Large intestine (tissue), 3 donors: ENCODE data around the gene PRDX3. TPM values are rescaled to one million over a fixed set of nuclear protein-coding genes. Genes with fewer than 3 reads are reported as not detected.
"Not testable (repeated sequence)": the region's sequence is repeated elsewhere in the genome, so short reads cannot be mapped to it uniquely, and the experiment has no call there.

Source experiments
- DNase-seq, 2 donors: peaks; one replicate each; pipeline versions ENCODE4 v3.0.0 to v3.0.0-alpha.2; 2013
- H3K27ac ChIP-seq: one replicate; pipeline ENCODE4 v1.5.1; 2013; ENCODE audit warnings: low read length
- H3K27me3 ChIP-seq: 2 replicates; pipeline ENCODE4 v1.6.1; 2013; ENCODE audit warnings: low read length; ENCODE audit not compliant: control insufficient read depth, insufficient read depth
- H3K36me3 ChIP-seq: 2 replicates; pipeline ENCODE4 v1.6.1; 2013; ENCODE audit warnings: low read length; ENCODE audit not compliant: control insufficient read depth, insufficient read depth
- H3K4me1 ChIP-seq: one replicate; pipeline ENCODE4 v1.6.1; 2013; ENCODE audit warnings: low read length; ENCODE audit not compliant: control insufficient read depth, insufficient read depth
- H3K4me3 ChIP-seq: one replicate; pipeline ENCODE4 v1.5.1; 2013; ENCODE audit warnings: low read length
- H3K9me3 ChIP-seq: one replicate; pipeline ENCODE4 v1.6.1; 2013; ENCODE audit warnings: mild to moderate bottlenecking, low read depth, low read length, moderate library complexity; ENCODE audit not compliant: control insufficient read depth
- WGBS: methylation state at CpG from one replicate; pipeline ENCODE4 v1.1.5; 2013; ENCODE audit warnings: low lambda C conversion rate; ENCODE audit not compliant: insufficient coverage; 5-methylcytosine and 5-hydroxymethylcytosine counted together
- polyA plus RNA-seq: library from polyadenylated mRNA; unstranded; fragments of 120-200 nt; gene quantifications from one replicate; pipeline ENCODE4 v1.2.1, GENCODE V29; 2013

The PRDX3 gene
- polyA plus RNA-seq, 1 donor = 194 TPM

DNA sequence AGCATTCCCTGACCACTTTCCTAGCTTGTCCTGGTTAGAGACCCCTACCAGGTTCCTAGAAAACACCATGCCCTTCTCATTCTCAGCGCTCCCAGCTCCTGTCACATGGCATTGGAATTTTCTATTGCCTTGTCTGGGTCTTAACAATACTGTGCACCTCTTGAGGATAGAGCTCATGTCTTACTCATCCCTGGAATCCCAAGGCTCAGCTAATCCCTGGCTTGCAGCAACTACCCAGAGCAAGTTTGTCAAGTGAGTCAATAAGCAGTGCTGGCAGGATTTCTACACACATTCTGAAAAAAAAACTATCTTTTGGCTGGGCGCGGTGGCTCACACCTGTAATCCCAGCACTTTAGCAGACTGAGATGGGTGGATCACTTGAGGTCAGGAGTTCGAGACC, 11.7 kb upstream of the PRDX3 start:
- H3K4me3 ChIP-seq = no peak overlapping the region
- WGBS = no CpG with 5 or more reads among the region's 4 CpGs
- no peaks in the 10 kb centered on the region for H3K9me3 ChIP-seq
- no peaks in the 10 kb centered on the region for H3K27me3 ChIP-seq
- H3K4me1 ChIP-seq = no peaks in the 10 kb centered on the region
- H3K36me3 ChIP-seq = no peaks in the 10 kb centered on the region
- no peak overlapping the region for H3K27ac ChIP-seq
- no peak for DNase-seq

- no peak for DNase-seq
- no CpG with 5 or more reads among the region's 3 CpGs for WGBS
- Histone ChIP-seq H3K36me3 (no peaks in the 10 kb centered on the region), H3K27me3 (no peaks in the 10 kb centered on the region), H3K27ac (no peak overlapping the region), H3K9me3 (no peaks in the 10 kb centered on the region), H3K4me3 (no peak overlapping the region), H3K4me1 (no peaks in the 10 kb centered on the region)
Observed at GRCh38 chr10:119189811-119190282, 11.2 kb upstream of the PRDX3 start.

- Histone ChIP-seq H3K9me3 (no peaks in the 10 kb centered on the region), H3K27ac (no peak overlapping the region), H3K4me1 (no peaks in the 10 kb centered on the region), H3K36me3 (no peaks in the 10 kb centered on the region), H3K27me3 (no peaks in the 10 kb centered on the region), H3K4me3 (no peak overlapping the region)
- no CpG with 5 or more reads among the region's 9 CpGs for WGBS
- DNase-seq = peak in 1 of 2 donors; percentile 55
Observed at GRCh38 chr10:119183664-119184412, 5.2 kb upstream of the PRDX3 start.

- H3K4me3 ChIP-seq, H3K9me3 ChIP-seq, H3K27ac ChIP-seq, DNase-seq, H3K4me1 ChIP-seq, H3K36me3 ChIP-seq, H3K27me3 ChIP-seq: not testable (repeated sequence)
- WGBS = no CpG with 5 or more reads among the region's 7 CpGs
Observed at GRCh38 chr10:119180850-119181400, 2.3 kb upstream of the PRDX3 start.

DNA sequence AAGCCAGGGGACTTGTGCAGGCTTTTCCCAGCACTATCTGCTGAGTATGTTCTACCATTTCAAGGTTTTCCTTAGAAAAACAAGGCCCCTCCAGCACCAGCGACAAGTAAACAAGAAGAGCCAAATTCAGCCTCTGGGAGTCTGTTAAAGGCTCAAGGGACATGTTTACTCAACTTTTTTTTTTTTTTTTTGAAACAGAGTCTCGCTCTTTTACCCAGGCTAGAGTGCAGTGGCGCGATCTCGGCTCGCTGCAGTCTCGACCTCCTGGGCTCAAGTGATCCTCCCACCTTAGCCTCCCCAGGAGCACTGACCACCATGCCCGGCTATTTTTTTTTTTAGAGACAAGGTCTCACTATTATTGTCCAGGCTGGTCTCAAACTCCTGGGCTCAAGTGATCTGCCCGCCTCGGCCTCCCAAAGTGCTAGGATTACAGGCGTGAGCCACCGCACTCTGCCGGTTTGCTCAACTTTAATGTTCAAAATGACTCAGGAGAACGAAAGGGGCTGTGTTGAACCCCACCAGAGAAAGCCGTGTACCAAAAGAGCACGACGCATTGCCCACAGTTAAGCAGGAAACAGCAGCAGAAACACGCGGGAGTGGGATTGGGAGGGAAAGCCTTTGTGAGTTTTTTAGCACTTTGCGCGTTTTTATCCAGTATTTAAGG, 772 bp downstream of the PRDX3 start:
- Histone ChIP-seq H3K9me3 (no peaks in the 10 kb centered on the region), H3K4me1 (peaks cover 2% of the 10 kb centered on the region), H3K4me3 (peak overlapping the region; percentile 85), H3K27ac (peak overlapping the region; percentile 85), H3K36me3 (peaks cover 22% of the 10 kb centered on the region), H3K27me3 (no peaks in the 10 kb centered on the region)
- peak in 1 of 2 donors; percentile 13 for DNase-seq
- no CpG with 5 or more reads among the region's 21 CpGs for WGBS

DNA sequence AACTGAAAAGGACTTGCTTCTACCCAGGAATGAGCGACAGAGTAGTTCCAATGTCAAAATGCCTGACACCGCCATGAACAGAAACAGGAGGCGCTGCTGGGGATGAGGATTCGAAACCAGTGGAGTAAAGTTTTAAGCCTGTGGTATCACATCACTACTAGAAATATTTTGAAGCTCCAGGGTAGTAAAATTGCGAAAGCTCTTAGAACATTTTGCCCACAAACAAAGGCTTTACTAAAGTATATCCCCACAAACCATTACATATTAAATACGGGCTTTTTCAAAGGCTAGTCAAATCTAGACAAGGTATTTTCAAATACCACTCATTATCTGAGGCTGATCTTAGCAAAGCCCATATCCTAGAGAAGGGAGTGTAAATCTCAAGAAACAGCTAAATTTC, 2.4 kb downstream of the PRDX3 start:
- Histone ChIP-seq H3K36me3 (peaks cover 38% of the 10 kb centered on the region), H3K27me3 (no peaks in the 10 kb centered on the region), H3K4me3 (no peak overlapping the region), H3K27ac (no peak overlapping the region), H3K4me1 (peaks cover 2% of the 10 kb centered on the region), H3K9me3 (no peaks in the 10 kb centered on the region)
- no peak for DNase-seq
- 100% methylated on average over 2 of the region's 6 CpGs for WGBS

- peaks cover 53% of the 10 kb centered on the region for H3K36me3 ChIP-seq
- no peak for DNase-seq
- H3K9me3 ChIP-seq = no peaks in the 10 kb centered on the region
- no CpG with 5 or more reads among the region's 2 CpGs for WGBS
- H3K27me3 ChIP-seq = no peaks in the 10 kb centered on the region
- H3K27ac ChIP-seq = no peak overlapping the region
- H3K4me3 ChIP-seq = no peak overlapping the region
- peaks cover 2% of the 10 kb centered on the region for H3K4me1 ChIP-seq
Observed at GRCh38 chr10:119174109-119174508, 4.5 kb downstream of the PRDX3 start.

- DNase-seq = no peak
- WGBS = 70% methylated on average over 5 of the region's 8 CpGs
- H3K27ac ChIP-seq = no peak overlapping the region
Observed at GRCh38 chr10:119167041-119167440, 11.6 kb downstream of the PRDX3 start.

DNA sequence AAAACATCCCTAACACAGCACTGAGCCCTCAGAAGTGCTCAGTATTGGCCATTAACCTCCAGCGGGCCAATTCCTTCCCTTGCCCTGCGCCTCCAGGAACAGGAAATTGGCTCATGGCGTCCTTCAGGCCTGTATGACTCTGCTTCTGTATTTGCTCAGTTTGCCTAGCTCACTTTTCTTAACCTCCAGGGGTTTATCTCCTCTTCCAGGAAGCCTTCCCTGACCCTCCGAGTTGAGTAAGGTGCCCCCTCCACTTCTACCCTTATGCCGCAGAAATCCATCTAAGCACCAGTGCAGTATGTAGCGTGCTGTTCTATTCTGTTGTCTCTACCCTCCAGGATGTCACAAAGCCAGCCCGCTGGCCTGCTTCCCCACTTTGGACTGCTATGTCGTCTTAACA, 12.0 kb downstream of the PRDX3 start:
- Histone ChIP-seq H3K9me3 (no peaks in the 10 kb centered on the region), H3K36me3 (peaks cover 44% of the 10 kb centered on the region), H3K27ac (no peak overlapping the region), H3K4me3 (no peak overlapping the region), H3K4me1 (peaks cover 2% of the 10 kb centered on the region), H3K27me3 (no peaks in the 10 kb centered on the region)
- WGBS = 48% methylated on average over 3 of the region's 8 CpGs
- no peak for DNase-seq

More at GRCh38 chr10:119167041-119167440, 11.6 kb downstream of the PRDX3 start:
- no peaks in the 10 kb centered on the region for H3K27me3 ChIP-seq
- H3K9me3 ChIP-seq = no peaks in the 10 kb centered on the region
- no peak overlapping the region for H3K4me3 ChIP-seq
- H3K36me3 ChIP-seq = peaks cover 44% of the 10 kb centered on the region
- peaks cover 2% of the 10 kb centered on the region for H3K4me1 ChIP-seq

GRCh38 chr10:119166118-119166500, 12.5 kb downstream of the PRDX3 start:
- peaks cover 2% of the 10 kb centered on the region for H3K4me1 ChIP-seq
- peaks cover 42% of the 10 kb centered on the region for H3K36me3 ChIP-seq
- no peaks in the 10 kb centered on the region for H3K9me3 ChIP-seq
- peak overlapping the region; percentile 96 for H3K4me3 ChIP-seq
- no peak for DNase-seq
- no CpG with 5 or more reads among the region's 7 CpGs for WGBS
- peak overlapping the region; percentile 83 for H3K27ac ChIP-seq
- H3K27me3 ChIP-seq = no peaks in the 10 kb centered on the region
